Measurements from ENCODE around the gene NPEPPS.
"Not testable (repeated sequence)": the region's sequence is repeated elsewhere in the genome, so short reads cannot be mapped to it uniquely, and the experiment has no call there.

Gene NPEPPS, protein sequence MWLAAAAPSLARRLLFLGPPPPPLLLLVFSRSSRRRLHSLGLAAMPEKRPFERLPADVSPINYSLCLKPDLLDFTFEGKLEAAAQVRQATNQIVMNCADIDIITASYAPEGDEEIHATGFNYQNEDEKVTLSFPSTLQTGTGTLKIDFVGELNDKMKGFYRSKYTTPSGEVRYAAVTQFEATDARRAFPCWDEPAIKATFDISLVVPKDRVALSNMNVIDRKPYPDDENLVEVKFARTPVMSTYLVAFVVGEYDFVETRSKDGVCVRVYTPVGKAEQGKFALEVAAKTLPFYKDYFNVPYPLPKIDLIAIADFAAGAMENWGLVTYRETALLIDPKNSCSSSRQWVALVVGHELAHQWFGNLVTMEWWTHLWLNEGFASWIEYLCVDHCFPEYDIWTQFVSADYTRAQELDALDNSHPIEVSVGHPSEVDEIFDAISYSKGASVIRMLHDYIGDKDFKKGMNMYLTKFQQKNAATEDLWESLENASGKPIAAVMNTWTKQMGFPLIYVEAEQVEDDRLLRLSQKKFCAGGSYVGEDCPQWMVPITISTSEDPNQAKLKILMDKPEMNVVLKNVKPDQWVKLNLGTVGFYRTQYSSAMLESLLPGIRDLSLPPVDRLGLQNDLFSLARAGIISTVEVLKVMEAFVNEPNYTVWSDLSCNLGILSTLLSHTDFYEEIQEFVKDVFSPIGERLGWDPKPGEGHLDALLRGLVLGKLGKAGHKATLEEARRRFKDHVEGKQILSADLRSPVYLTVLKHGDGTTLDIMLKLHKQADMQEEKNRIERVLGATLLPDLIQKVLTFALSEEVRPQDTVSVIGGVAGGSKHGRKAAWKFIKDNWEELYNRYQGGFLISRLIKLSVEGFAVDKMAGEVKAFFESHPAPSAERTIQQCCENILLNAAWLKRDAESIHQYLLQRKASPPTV

DNA sequence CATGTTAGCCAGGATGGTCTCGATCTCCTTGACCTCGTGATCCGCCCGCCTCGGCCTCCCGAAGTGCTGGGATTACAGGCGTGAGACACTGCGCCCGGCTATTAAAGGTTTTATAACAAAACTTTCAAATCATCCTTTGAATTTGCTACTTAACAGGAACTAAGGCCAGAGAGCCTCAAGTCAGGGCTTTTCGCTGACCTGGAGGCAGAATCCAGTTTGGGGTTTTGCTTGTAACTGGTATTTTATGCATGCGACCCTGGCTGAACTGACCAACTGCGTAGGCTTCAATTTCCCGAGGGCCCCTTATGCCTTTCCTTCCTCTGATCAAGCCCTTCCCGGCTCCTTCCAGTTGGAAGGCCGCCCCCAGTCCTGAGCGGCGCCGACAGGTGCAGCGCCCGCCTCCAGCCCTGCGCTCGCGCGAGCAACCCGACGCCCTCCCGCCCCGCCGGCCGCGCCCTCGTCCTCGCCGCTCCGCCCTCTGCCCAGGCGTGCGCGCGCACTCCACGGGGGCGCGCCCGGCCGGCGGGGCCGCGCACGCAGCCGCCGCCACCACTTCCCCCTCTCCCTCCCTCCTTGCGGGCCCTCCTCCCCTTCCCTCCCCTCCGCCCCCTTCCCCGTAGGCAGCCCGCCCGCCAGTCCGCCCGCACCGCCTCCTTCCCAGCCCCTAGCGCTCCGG lies at the start of gene NPEPPS:
NPEPPS (plus strand) TSS at position 552 of the 676 bp plus-strand sequence. CDS start 193 bp downstream, outside the sequence.
- peak; percentile 79 for DNase-seq

DNA sequence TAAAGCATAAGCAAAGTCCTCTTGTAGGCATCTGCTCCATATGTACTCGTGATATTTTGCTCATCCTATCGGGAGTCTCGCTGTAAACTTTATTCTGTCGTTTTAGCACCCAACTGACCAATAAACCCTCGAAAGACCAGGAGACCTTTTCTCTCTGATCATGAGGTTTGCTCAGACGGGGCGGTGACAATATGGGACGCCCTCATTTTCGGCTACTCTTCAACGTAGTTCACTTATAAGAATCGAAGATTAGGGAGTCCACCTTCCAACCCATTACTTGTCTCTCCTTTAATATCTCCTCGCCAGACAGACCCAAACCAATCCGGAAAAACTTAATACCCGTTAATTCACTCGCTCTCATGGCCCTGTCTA lies 39.1 kb upstream of the NPEPPS start:
- DNase-seq: not testable (repeated sequence)

DNA sequence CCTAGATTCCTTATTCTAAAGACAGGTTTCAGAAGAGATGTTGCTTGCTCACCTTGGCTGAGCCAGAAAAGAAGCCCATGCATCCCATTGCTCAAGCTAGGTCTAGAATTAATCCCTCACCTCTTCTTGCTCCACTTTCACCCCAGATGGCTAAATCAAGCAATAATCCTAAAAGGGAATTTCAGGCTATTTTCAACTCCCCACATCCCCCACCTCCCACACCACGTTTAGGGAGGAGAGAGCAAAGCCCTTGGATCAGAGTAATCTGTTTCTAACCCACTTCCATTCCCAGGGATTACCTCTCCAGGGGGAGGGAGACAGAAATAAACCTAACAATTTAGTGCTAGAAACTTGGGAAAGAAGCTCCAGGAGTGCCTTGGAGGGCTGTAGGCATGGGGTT lies 31.8 kb upstream of the NPEPPS start:
- not testable (repeated sequence) for DNase-seq

DNA sequence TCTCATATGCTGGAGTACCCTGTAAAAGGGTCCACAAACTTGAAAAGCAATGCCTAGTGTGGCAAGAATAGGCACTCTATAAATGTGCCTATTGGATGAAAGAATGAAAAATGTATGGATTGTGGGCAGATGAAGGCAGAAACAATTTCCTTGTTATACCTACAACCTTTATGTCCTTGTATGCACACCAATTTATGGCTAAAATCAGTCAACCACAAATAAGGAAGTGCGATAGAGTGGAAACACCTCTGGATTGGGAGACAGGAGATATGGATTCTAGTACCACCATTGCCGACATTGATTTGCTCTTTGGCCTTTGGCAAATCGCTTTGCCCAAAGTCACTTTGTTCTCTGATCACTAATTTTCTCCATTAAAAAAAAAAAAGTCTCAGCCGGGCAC lies 31.4 kb upstream of the NPEPPS start:
- DNase-seq: not testable (repeated sequence)

DNA sequence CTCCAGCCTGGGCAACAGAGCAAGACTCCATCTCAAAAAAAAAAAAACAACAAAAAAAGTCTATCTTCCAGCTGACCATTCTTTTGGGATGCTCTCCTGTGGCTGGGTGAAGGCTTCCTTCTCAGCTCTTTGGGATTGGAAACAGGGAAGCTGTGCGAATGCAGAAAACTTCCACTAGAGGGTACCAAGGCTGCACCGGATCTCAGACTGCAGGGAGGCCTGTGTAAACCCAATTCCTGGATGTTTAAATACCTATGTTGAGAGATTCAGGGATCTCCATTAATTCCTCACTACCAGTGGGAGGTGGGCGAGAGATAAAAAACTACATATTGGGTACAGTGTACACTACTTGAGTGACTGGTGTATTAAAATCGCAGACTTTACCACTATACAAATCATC lies 30.3 kb upstream of the NPEPPS start:
- not testable (repeated sequence) for DNase-seq

DNA sequence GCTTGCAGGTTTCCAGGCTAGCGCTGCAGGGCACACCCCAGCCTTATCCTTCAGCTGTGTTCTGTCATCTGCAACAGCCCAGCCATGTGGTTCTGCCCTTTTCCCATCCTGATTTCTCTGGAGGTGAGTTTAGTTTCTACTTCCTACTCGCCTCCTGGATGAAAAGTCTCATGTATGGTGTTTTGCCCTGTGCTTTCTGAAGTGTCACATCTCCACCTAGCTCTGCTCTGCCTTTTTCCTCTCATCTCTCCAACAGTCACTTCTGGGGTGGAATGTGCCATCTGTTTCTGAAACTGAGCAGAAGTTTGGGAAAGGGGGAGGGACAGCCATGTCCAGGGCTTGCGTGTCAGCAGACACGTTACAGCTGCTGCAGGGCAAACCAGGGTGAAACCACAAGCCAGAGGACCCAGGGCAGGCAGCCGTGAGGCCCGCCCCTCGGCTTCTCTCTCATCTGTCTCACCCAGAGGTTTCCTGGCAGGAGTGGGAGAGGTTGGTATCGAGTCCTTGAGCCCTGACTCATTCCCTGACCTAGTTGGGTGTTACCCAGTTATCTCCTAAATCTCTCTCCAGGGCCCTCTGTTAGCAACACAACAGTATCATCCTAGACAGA lies 28.7 kb upstream of the NPEPPS start:
- not testable (repeated sequence) for DNase-seq

DNA sequence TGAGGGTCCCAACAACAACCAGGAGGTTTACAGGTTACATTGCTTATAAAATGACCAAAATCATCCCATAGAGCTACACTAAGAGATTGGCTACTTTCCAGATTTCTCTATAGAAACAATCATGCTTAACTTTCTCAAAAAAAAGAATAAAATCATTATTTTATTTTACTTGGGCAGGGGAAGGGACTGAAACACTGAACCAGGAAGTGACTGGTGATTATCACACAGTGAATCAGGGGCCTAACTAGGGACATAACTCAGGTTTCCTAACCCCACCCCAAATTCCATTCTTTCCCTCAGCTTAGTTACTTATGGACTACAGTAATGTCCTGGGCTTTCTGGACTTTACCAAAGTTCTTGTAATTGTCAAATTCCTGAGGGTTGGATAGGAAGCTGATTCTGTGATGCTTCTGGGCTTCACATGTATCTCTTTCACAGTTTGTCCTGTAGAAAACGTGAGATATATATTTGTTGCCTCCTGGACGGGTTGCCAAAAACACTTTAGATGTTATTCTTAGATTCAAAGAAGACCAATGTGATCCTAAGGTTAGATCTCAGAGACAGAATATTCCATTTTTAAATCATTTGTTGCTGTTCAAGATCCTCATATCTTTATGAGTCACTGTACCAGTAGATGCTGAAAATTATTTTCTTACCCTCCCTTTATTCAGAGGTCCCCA lies 28.0 kb upstream of the NPEPPS start:
- not testable (repeated sequence) for DNase-seq

DNA sequence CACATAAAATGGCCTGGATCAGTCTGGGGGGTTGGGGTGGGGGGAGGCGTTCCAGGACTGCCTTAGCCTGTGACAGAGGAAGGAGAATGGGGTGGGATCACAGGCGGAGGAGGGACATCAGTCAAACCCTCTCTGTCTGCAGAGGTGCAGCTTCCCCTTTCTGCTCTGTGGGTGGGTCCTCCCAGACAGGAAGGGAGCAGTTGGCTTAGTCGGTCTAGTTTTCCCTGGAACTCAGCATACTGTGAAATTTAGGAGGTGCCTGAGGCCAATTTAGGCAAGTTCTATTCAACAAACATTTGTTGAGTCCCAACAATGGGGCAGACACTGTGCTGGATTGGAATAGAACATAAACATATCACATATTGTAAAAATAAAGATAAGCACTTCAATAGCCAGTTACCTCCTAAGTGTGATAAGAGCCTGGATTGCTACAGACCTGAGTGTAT lies 19.2 kb upstream of the NPEPPS start:
- not testable (repeated sequence) for DNase-seq

DNA sequence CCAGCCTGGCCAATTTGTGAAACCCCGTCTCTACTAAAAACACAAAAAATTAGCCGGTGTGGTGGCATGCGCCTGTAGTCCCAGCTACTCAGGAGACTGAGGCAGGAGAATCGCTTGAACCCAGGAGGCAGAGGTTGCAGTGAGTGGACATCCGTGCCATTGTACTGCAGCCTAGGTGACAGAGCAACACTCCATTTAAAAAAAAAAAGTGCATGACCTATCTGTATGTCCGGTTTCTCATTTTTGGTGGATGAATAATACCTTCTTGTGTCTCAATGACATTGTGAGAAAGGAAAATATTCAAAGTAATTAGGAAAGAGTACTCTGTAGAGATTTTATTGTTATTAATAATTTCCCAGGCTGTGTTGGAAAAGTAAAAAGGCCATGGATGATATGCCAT lies 17.6 kb upstream of the NPEPPS start:
- not testable (repeated sequence) for DNase-seq

DNA sequence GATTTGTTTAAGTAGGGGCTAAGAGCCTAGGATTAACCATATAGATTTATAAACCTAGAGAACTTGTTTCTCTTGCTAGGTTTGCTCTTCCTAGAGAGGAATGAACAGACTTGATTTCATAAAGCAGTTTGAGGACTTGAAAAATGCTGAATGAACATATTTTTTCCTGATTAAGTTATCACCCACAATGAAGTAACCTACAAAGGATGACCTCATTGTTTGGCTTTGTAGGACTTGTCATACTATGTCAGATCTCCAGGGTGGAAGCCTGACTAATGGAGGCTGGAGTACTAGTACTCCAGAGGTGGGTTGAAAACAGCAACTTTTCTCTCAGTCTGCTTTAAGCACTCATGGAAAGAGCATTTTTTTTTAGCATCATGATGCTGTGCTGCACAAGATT lies 12.0 kb upstream of the NPEPPS start:
- DNase-seq: not testable (repeated sequence)

DNA sequence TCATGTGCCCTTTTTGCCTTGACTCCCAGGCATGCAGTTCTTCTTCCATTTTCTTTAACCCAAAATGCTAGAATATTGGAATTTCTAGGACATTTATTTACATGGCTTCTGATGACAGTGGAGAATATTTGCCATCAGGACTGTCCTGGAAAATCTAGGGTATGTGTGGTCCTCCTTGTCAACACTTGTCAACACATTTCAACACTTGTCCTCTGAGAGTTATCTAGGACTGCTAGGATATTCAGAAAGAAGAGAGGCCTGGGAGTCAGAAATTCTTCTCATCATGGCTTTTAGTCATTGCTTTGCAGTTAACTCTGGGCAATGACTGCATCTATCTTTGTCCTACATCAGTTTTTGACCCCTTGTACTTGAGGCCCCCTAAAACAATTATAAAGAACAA lies 11.5 kb upstream of the NPEPPS start:
- DNase-seq: not testable (repeated sequence)

DNA sequence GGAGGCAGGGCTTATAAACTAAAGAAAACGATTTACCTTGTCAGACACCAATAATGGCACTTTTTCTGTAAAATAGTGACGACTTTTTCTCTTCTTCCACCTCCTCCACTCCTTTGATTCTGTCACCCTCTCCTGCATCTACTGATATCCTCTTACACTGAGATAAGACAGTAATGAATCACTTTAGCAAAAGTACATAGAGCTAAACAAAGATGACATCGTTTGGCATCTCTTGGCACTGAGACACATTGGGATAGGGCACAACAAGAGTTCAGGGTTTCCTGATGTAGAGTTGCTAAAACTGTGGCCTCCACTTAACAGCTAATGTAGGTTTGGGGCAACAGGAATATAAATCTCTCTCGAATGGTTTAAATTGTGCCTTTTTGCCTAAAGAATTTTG lies 10.6 kb upstream of the NPEPPS start:
- not testable (repeated sequence) for DNase-seq

DNA sequence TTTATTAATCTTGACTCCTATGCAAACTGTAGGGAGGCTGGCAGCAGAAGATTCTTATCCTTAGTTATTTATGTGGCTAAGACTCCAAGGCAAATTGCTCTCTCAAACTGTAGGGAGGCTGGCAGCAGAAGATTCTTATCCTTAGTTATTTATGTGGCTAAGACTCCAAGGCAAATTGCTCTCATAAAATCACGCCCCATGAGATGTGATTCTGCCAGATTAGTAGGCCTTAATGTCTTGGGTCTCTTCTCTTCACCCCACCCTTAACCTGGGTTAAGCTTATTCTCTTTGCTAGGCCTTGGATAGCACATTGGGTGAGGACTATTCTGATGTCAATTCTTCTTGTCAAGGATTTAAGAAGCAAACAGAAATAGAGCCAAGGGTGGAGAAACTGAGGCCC lies 9.5 kb upstream of the NPEPPS start:
- DNase-seq: not testable (repeated sequence)

DNA sequence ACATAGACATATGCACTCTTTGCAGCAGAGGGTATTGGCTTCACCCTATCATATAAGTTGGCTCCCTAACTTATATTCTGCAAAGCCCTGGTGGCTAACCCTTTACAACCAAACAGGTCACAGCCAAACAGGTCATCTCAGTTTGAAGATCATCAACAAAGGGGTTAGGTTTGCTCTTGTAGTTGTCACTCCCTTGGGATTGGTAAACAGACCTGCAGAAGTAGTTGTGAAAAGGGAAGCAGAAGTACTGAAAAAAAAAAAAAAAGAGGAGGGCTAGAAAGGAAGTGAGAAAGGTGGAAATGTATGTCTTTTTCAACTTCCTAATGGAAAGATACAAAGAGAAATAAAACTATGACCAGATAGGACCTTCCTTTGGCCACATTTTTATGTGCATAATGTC lies 8.6 kb upstream of the NPEPPS start:
- not testable (repeated sequence) for DNase-seq

DNA sequence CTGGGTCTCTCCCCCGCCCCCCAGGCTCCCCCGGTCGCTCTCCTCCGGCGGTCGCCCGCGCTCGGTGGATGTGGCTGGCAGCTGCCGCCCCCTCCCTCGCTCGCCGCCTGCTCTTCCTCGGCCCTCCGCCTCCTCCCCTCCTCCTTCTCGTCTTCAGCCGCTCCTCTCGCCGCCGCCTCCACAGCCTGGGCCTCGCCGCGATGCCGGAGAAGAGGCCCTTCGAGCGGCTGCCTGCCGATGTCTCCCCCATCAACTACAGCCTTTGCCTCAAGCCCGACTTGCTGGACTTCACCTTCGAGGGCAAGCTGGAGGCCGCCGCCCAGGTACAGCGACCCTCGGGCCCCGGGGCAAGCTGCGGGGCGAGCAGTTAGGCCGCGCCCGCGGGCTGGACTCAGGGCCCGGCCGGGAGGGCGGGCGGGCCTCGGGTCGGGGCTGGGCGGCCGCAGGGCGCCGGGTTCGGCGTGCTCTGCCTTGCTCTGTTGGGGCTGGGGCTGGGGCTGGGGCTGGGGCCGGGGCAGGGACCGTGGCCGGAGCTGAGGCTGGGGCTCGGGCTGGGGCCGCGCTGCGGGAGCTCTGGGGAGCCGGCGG lies 419 bp downstream of the NPEPPS start:
- not testable (repeated sequence) for DNase-seq

DNA sequence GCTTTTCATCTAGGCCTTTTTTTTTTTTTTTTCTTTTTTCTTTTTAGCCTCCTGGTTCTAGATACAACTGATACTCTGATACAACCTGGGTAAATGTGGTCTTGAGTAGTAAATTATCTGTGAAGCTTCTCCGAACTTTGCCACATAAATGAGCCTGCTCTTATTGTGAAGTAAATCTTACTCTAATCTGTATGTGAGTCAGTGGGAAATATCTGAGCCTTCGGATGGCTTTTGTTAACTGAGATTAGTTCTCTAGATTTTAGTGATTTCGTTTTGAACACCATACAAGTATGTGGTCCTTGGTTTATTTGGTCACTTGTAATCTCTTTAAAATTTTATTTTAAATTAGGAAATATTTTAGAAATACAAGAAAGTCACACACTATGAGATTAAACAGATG lies 8.2 kb downstream of the NPEPPS start:
- not testable (repeated sequence) for DNase-seq

DNA sequence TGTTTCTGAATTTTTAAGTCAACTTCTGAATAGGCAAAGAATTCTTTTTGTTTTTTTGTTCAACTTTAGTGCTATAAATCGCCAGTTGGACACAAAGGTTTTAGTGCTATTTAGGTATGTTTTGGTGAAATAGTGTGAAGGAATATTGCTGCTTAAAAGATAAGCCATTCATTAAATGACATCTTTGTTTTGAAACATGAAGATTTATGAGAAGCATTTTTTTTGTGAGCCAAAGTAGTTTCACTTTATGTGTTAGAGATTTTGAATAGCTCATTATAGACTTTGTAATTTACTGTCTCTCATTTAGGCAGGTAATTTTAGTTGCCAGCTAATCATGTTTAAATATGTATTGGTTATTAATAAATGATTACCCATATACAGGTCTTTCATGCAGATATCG lies 10.8 kb downstream of the NPEPPS start:
- DNase-seq: not testable (repeated sequence)

DNA sequence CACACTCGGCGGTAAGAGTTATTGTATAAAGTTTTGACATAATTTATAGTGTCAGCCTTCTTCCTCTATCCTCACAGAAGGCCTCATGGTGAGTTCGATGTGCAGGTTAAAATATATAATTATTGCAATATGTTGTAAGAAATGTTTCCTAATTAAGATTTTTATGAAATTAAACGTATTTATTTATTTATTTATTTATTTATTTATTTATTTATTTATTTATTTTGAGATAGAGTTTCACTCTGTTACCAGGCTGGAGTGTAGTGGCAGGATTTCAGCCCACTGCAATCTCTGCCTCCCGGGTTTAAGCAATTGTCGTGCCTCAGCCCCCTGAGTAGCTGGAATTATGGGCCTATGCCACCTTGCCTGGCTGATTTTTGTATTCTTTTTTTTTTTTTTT lies 13.4 kb downstream of the NPEPPS start:
- not testable (repeated sequence) for DNase-seq

DNA sequence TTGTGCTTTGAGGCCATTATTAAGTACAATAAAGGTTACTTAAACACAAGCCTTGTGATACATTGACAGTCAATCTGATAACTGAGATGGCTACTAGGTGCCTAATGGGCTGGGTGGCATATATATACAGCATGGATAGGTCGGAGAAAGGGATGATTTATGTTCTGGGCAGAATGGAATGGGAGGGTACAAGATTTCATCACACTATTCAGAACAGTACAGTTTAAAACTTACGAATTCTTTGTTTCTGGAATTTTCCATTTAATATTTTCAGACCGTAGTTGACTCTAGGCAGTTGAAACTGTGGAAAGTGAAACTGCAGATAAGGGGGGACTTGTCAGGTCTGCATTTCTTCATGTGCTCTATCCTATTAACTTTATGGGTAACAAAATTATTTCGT lies 23.8 kb downstream of the NPEPPS start:
- DNase-seq: not testable (repeated sequence)

DNA sequence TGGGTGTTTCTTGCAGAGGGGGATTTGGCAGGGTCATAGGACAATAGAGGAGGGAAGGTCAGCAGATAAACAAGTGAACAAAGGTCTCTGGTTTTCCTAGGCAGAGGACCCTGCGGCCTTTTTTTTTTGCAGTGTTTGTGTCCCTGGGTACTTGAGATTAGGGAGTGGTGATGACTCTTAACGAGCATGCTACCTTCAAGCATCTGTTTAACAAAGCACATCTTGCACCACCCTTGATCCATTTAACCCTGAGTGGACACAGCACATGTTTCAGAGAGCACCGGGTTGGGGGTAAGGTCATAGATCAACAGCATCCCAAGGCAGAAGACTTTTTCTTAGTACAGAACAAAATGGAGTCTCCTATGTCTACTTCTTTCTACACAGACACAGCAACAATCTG lies 25.2 kb downstream of the NPEPPS start:
- not testable (repeated sequence) for DNase-seq

DNA sequence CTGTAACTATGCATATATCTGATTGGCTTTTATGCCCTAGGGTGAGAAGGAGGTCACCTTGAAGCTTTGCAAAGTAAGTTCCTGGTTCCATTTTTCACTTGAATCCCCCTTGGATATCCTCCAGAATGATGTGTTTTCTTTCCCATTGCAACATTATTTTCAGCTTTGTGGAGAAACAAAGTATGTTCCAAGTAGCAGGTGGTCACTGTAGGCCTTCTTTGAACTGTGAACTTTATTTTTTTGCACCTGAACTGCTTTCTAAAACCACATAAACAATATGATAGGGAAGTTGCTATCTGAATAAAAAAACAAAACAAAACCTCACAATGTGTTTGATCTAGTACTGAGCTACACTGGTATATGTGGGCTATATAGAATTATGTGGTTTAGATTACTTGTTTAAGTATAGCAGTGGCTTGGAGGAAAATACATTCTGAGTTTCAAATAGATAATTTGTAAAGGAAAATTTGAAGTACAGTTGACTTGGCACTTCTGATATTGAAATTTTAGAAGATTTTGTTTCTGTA lies 29.7 kb downstream of the NPEPPS start:
- not testable (repeated sequence) for DNase-seq
